Hepatocyte (in vitro differentiated cells): ENCODE data around the gene SLC6A2. TPM values are rescaled to one million over a fixed set of nuclear protein-coding genes. Genes with fewer than 3 reads are reported as not detected.

Experiments used
- DNase-seq: peaks from one replicate; pipeline ENCODE4 v3.0.0-alpha.2; 2016; ENCODE audit warnings: low spot score
- H2AFZ ChIP-seq: fragments of 200-600 bp; sonication (generic); 2 replicates; pipeline ENCODE4 v1.6.0; 2016; ENCODE audit warnings: antibody characterized with exemption, mild to moderate bottlenecking
- H3K27ac ChIP-seq: fragments of 200-600 bp; sonication (generic); 2 replicates; pipeline ENCODE4 v1.5.1; 2016; ENCODE audit warnings: mild to moderate bottlenecking
- H3K27me3 ChIP-seq: fragments of 200-600 bp; sonication (generic); 2 replicates; pipeline ENCODE4 v1.6.1; 2016
- H3K36me3 ChIP-seq: fragments of 200-600 bp; sonication (generic); replicated peaks from 2 replicates; pipeline ENCODE4 v1.5.1; 2016; ENCODE audit warnings: low read depth; ENCODE audit not compliant: insufficient read depth
- H3K4me1 ChIP-seq: fragments of 200-600 bp; sonication (generic); 2 replicates; pipeline ENCODE4 v1.5.1; 2016; ENCODE audit warnings: mild to moderate bottlenecking, moderate library complexity; ENCODE audit not compliant: insufficient read depth
- H3K4me2 ChIP-seq: fragments of 200-600 bp; sonication (generic); 2 replicates; pipeline ENCODE4 v1.6.0; 2016
- H3K4me3 ChIP-seq: fragments of 200-600 bp; sonication (generic); 2 replicates; pipeline ENCODE4 v1.5.1; 2016; ENCODE audit warnings: mild to moderate bottlenecking
- H3K79me2 ChIP-seq: fragments of 200-600 bp; sonication (generic); 2 replicates; pipeline ENCODE4 v1.6.0; 2017; ENCODE audit warnings: mild to moderate bottlenecking
- H3K9me2 ChIP-seq: fragments of 200-600 bp; sonication (generic); replicated peaks from 2 replicates; pipeline ENCODE4 v1.6.0; 2017; ENCODE audit warnings: mild to moderate bottlenecking; ENCODE audit not compliant: insufficient read depth
- H3K9me3 ChIP-seq: fragments of 200-600 bp; sonication (generic); 2 replicates; pipeline ENCODE4 v1.5.1; 2016; ENCODE audit warnings: low read depth, mild to moderate bottlenecking
- H4K20me1 ChIP-seq: fragments of 200-600 bp; sonication (generic); 2 replicates; pipeline ENCODE4 v1.6.0; 2016; ENCODE audit warnings: mild to moderate bottlenecking; ENCODE audit not compliant: insufficient read depth, poor library complexity, severe bottlenecking
- EZH2 ChIP-seq: fragments of 200-600 bp; sonication (generic); IDR thresholded peaks from 2 replicates; pipeline ENCODE4 v1.6.1; 2016; ENCODE audit warnings: antibody characterized with exemption, mild to moderate bottlenecking, borderline replicate concordance
- EZH2phosphoT487 ChIP-seq: fragments of 200-600 bp; sonication (generic); IDR thresholded peaks from one replicate; pipeline ENCODE4 v1.6.1; 2018; ENCODE audit warnings: antibody characterized with exemption, mild to moderate bottlenecking, low read depth, moderate library complexity; ENCODE audit not compliant: unreplicated experiment, severe bottlenecking
- WGBS: methylation state at CpG from one replicate; pipeline ENCODE4 v1.1.6; 2016; ENCODE audit warnings: low lambda C conversion rate; ENCODE audit errors: missing lambda C conversion rate; 5-methylcytosine and 5-hydroxymethylcytosine counted together
- polyA plus RNA-seq: library from polyadenylated mRNA; unstranded; fragments of >200 nt; fragmentation: Nextera tagmentation; extraction: Ambion mirVana; gene quantifications from 2 replicates; pipeline ENCODE4 v1.2.1, GENCODE V29; 2016
- total RNA-seq: library from RNA; depleted of rRNA; stranded (reverse); fragments of >200 nt; gene quantifications from 2 replicates; pipeline ENCODE4 v1.2.3, GENCODE V29; 2014
- TF ChIP-seq, protein P1 (sequence below): fragments of 200-600 bp; sonication (generic); IDR thresholded peaks from 2 replicates; pipeline ENCODE4 v1.5.1; 2016; ENCODE audit warnings: antibody characterized with exemption, mild to moderate bottlenecking; ENCODE audit not compliant: poor library complexity

The SLC6A2 gene
- total and polyA plus RNA-seq, 2 experiments from 2014 or later: 0.20 to 0.28 TPM

DNA sequence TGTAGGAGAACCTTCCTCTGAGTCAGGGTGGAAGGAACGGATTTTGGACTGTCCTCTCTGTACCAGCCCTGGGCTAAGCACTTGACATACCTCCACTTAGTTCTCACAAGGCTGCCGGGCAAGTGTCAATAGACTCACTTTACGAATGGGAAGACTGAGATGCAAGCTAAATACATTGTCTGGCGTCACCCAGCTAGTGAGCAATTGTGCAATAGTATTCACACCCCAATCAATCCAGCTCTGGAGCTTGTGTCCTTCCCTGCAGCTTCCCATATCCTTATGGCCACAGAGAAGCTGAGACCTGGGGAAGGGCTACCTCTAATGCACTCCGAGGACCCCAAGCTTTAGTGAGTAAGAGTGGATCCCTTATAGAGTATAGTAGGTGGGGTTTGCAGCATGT lies 39.8 kb downstream of the SLC6A2 start:
- WGBS: 81% methylated on average over 5 of the region's 5 CpGs
- no peak overlapping the region for H3K4me2 ChIP-seq
- H3K9me2 ChIP-seq: no peaks in the 10 kb centered on the region
- H2AFZ ChIP-seq: no peak overlapping the region
- H3K4me3 ChIP-seq: no peak overlapping the region
- no peak overlapping the region for H3K27ac ChIP-seq
- H3K27me3 ChIP-seq: no peaks in the 10 kb centered on the region
- H3K36me3 ChIP-seq: no peaks in the 10 kb centered on the region
- no peak for DNase-seq
- no peaks in the 10 kb centered on the region for H3K79me2 ChIP-seq
- H3K4me1 ChIP-seq: no peaks in the 10 kb centered on the region
- H3K9me3 ChIP-seq: no peaks in the 10 kb centered on the region
- H4K20me1 ChIP-seq: no peaks in the 10 kb centered on the region
- TF ChIP-seq EZH2: no peak
- TF ChIP-seq EZH2phosphoT487: no peak
- TF ChIP-seq, protein P1, sequence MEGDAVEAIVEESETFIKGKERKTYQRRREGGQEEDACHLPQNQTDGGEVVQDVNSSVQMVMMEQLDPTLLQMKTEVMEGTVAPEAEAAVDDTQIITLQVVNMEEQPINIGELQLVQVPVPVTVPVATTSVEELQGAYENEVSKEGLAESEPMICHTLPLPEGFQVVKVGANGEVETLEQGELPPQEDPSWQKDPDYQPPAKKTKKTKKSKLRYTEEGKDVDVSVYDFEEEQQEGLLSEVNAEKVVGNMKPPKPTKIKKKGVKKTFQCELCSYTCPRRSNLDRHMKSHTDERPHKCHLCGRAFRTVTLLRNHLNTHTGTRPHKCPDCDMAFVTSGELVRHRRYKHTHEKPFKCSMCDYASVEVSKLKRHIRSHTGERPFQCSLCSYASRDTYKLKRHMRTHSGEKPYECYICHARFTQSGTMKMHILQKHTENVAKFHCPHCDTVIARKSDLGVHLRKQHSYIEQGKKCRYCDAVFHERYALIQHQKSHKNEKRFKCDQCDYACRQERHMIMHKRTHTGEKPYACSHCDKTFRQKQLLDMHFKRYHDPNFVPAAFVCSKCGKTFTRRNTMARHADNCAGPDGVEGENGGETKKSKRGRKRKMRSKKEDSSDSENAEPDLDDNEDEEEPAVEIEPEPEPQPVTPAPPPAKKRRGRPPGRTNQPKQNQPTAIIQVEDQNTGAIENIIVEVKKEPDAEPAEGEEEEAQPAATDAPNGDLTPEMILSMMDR: no peak

DNA sequence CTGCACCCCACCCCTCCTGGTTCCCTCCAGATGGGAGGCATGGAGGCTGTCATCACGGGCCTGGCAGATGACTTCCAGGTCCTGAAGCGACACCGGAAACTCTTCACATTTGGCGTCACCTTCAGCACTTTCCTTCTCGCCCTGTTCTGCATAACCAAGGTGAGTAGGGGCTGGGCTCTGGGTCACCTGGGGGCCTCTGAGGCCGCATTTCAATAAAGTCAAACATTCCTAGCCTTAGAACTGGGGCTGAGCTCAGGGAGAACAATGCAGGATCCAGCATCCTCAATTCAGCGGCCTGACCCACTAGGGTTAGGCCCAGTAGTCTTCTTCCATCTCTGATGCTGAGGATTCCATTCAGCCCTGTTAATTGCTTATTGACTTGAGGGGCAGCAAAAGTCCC lies 42.1 kb downstream of the SLC6A2 start:
- no peaks in the 10 kb centered on the region for H3K79me2 ChIP-seq
- H3K4me2 ChIP-seq: no peak overlapping the region
- H3K36me3 ChIP-seq: no peaks in the 10 kb centered on the region
- H3K9me2 ChIP-seq: no peaks in the 10 kb centered on the region
- no peak overlapping the region for H3K4me3 ChIP-seq
- TF ChIP-seq, protein P1: no peak
- TF ChIP-seq EZH2phosphoT487 (no peak), EZH2 (no peak)
- WGBS: 67% methylated on average over 7 of the region's 7 CpGs
- no peaks in the 10 kb centered on the region for H4K20me1 ChIP-seq
- no peak overlapping the region for H3K27ac ChIP-seq
- H3K4me1 ChIP-seq: no peaks in the 10 kb centered on the region
- no peak for DNase-seq
- H3K9me3 ChIP-seq: no peaks in the 10 kb centered on the region
- H3K27me3 ChIP-seq: peaks cover 4% of the 10 kb centered on the region
- no peak overlapping the region for H2AFZ ChIP-seq

DNA sequence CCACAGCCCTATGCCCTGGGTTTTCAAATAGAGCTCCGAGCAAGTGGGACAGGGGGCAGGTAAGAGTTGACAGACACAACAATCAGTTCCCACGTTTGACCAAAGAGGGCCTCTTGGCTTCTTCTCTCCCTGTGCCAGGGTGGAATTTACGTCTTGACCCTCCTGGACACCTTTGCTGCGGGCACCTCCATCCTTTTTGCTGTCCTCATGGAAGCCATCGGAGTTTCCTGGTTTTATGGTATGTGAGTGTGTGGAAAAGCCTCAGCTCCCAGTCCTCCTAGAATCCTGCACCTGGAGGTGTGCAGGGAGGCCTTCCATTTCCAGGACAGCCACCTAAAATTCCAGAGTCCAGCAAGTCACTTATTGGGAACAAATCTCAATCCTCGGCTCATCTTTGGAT lies 42.5 kb downstream of the SLC6A2 start:
- no peaks in the 10 kb centered on the region for H4K20me1 ChIP-seq
- peaks cover 4% of the 10 kb centered on the region for H3K27me3 ChIP-seq
- H3K36me3 ChIP-seq: no peaks in the 10 kb centered on the region
- TF ChIP-seq, protein P1: no peak
- no peak for TF ChIP-seq EZH2
- TF ChIP-seq EZH2phosphoT487: no peak
- H3K9me2 ChIP-seq: no peaks in the 10 kb centered on the region
- no peak for DNase-seq
- no peaks in the 10 kb centered on the region for H3K4me1 ChIP-seq
- 83% methylated on average over 6 of the region's 6 CpGs for WGBS
- no peak overlapping the region for H3K4me3 ChIP-seq
- no peaks in the 10 kb centered on the region for H3K79me2 ChIP-seq
- H3K27ac ChIP-seq: no peak overlapping the region
- no peak overlapping the region for H3K4me2 ChIP-seq
- H3K9me3 ChIP-seq: no peaks in the 10 kb centered on the region
- no peak overlapping the region for H2AFZ ChIP-seq

DNA sequence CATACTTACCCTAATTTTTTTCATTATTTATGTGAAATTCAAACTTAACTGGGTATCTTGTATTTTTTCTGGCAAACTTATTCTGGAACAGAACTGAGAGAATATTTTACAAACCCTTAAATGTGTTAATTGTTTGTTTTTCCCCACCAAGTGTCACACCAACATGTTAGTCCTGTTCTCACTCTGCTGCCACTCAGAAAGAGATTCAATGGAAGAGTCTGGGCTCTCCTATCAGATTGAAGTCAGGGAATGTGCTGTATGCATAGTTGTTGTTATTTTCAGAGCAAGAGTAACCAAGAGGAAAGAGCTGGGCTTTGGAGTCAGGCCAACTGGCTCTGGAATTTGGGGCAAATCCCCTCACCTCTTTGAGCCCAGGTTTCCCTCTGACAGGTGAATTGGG lies 43.2 kb downstream of the SLC6A2 start:
- Histone ChIP-seq H3K27ac (no peak overlapping the region), H3K4me2 (no peak overlapping the region), H3K27me3 (peaks cover 4% of the 10 kb centered on the region), H3K4me3 (no peak overlapping the region), H3K79me2 (no peaks in the 10 kb centered on the region), H2AFZ (no peak overlapping the region), H3K9me2 (no peaks in the 10 kb centered on the region), H3K9me3 (no peaks in the 10 kb centered on the region), H3K4me1 (no peaks in the 10 kb centered on the region), H4K20me1 (no peaks in the 10 kb centered on the region), H3K36me3 (no peaks in the 10 kb centered on the region)
- DNase-seq: no peak
- TF ChIP-seq EZH2phosphoT487 (no peak), EZH2 (no peak)
- TF ChIP-seq, protein P1: no peak
